ENCODE data around the gene FGD5.

FGD5 gene

GRCh38 chr3:14787630-14788029, 31.1 kb upstream of the FGD5 start:
- Histone ChIP-seq H3K4me1 (ENCODE audit: insufficient read depth, low read length) (no peaks in the 10 kb centered on the region), H3K36me3 (ENCODE audit: insufficient read depth, low read length) (no peaks in the 10 kb centered on the region), H4K20me1 (ENCODE audit: insufficient read depth, low read length) (no peaks in the 10 kb centered on the region), H3K9ac (ENCODE audit: low read depth, low read length) (no peak overlapping the region), H3K4me2 (ENCODE audit: insufficient read depth, low read length) (no peak overlapping the region), H3K4me3 (ENCODE audit: low read depth in 1 of 2, low read length in 2 of 2) (no peak overlapping the region), H3K27me3 (ENCODE audit: insufficient read depth, low read length, poor library complexity) (no peaks in the 10 kb centered on the region), H3K79me2 (ENCODE audit: insufficient read depth, low read length) (no peaks in the 10 kb centered on the region), H3K9me3 (ENCODE audit: insufficient read depth, low read length, severe bottlenecking) (no peaks in the 10 kb centered on the region), H2AFZ (ENCODE audit: low read depth, low read length) (no peak overlapping the region), H3K27ac (ENCODE audit: low read length) (no peak overlapping the region)
- DNase-seq (no peak), ATAC-seq (ENCODE audit: insufficient read depth, low read depth) (no peak)
- TF ChIP-seq EZH2 (IDR thresholded peaks at IDR 0.05; ENCODE audit: borderline replicate concordance, low read depth, low read length, severe bottlenecking), result no peak
- TF ChIP-seq, protein P1, sequence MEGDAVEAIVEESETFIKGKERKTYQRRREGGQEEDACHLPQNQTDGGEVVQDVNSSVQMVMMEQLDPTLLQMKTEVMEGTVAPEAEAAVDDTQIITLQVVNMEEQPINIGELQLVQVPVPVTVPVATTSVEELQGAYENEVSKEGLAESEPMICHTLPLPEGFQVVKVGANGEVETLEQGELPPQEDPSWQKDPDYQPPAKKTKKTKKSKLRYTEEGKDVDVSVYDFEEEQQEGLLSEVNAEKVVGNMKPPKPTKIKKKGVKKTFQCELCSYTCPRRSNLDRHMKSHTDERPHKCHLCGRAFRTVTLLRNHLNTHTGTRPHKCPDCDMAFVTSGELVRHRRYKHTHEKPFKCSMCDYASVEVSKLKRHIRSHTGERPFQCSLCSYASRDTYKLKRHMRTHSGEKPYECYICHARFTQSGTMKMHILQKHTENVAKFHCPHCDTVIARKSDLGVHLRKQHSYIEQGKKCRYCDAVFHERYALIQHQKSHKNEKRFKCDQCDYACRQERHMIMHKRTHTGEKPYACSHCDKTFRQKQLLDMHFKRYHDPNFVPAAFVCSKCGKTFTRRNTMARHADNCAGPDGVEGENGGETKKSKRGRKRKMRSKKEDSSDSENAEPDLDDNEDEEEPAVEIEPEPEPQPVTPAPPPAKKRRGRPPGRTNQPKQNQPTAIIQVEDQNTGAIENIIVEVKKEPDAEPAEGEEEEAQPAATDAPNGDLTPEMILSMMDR (IDR thresholded peaks at IDR 0.05; ENCODE audit: borderline replicate concordance, extremely low read depth, low read length, poor library complexity, severe bottlenecking), result no peak

DNA sequence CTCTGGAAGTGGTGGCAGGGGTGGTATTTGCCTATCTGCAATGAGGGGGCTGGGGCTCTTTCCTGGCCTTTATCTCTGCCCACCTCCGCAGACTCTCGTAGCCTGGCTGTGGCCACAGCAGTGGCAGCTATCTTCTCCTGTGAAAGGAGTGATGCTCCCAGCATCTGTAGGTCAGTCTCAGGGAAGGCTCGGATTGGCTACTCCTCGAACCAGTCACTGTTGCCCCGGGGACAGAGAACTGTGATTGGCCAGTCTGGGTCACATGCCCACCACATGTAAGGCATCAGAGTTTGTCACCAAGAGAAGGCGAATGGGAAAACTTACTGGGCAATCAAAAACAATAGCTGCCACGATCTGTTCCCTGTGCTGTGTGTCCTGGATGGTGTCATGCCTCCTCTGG, 30.1 kb upstream of the FGD5 start:
- H3K9ac ChIP-seq (ENCODE audit: low read depth, low read length), result no peak overlapping the region
- no peak overlapping the region for H2AFZ ChIP-seq (ENCODE audit: low read depth, low read length)
- H3K4me3 ChIP-seq (ENCODE audit: low read depth in 1 of 2, low read length in 2 of 2), result no peak overlapping the region
- H3K4me2 ChIP-seq (ENCODE audit: insufficient read depth, low read length), result no peak overlapping the region
- no peaks in the 10 kb centered on the region for H3K36me3 ChIP-seq (ENCODE audit: insufficient read depth, low read length)
- H3K27me3 ChIP-seq (ENCODE audit: insufficient read depth, low read length, poor library complexity), result no peaks in the 10 kb centered on the region
- DNase-seq, result no peak
- no peaks in the 10 kb centered on the region for H3K79me2 ChIP-seq (ENCODE audit: insufficient read depth, low read length)
- H3K27ac ChIP-seq (ENCODE audit: low read length), result no peak overlapping the region
- ATAC-seq (ENCODE audit: insufficient read depth, low read depth), result no peak
- TF ChIP-seq, protein P1 (IDR thresholded peaks at IDR 0.05; ENCODE audit: borderline replicate concordance, extremely low read depth, low read length, poor library complexity, severe bottlenecking), result no peak
- no peak for TF ChIP-seq EZH2 (IDR thresholded peaks at IDR 0.05; ENCODE audit: borderline replicate concordance, low read depth, low read length, severe bottlenecking)
- no peaks in the 10 kb centered on the region for H4K20me1 ChIP-seq (ENCODE audit: insufficient read depth, low read length)
- H3K9me3 ChIP-seq (ENCODE audit: insufficient read depth, low read length, severe bottlenecking), result no peaks in the 10 kb centered on the region
- H3K4me1 ChIP-seq (ENCODE audit: insufficient read depth, low read length), result no peaks in the 10 kb centered on the region

- DNase-seq (no peak), ATAC-seq (ENCODE audit: insufficient read depth, low read depth) (no peak)
- Histone ChIP-seq H3K9ac (ENCODE audit: low read depth, low read length) (no peak overlapping the region), H3K27me3 (ENCODE audit: insufficient read depth, low read length, poor library complexity) (peaks cover under 1% of the 10 kb centered on the region), H3K4me3 (ENCODE audit: low read depth in 1 of 2, low read length in 2 of 2) (no peak overlapping the region), H3K9me3 (ENCODE audit: insufficient read depth, low read length, severe bottlenecking) (no peaks in the 10 kb centered on the region), H3K27ac (ENCODE audit: low read length) (peak overlapping the region; percentile 13; the same call in 1 of the 2 replicates), H3K79me2 (ENCODE audit: insufficient read depth, low read length) (no peaks in the 10 kb centered on the region), H3K36me3 (ENCODE audit: insufficient read depth, low read length) (no peaks in the 10 kb centered on the region), H3K4me2 (ENCODE audit: insufficient read depth, low read length) (no peak overlapping the region), H2AFZ (ENCODE audit: low read depth, low read length) (no peak overlapping the region), H4K20me1 (ENCODE audit: insufficient read depth, low read length) (no peaks in the 10 kb centered on the region), H3K4me1 (ENCODE audit: insufficient read depth, low read length) (no peaks in the 10 kb centered on the region)
- TF ChIP-seq, protein P1 (IDR thresholded peaks at IDR 0.05; ENCODE audit: borderline replicate concordance, extremely low read depth, low read length, poor library complexity, severe bottlenecking), result no peak
- no peak for TF ChIP-seq EZH2 (IDR thresholded peaks at IDR 0.05; ENCODE audit: borderline replicate concordance, low read depth, low read length, severe bottlenecking)
Measured at GRCh38 chr3:14789221-14789620, 29.5 kb upstream of the FGD5 start.

Data from DND-41 (cell line).